MCF 10A (cell line): ENCODE results near the gene KMT2B. TPM values are rescaled to one million over a fixed set of nuclear protein-coding genes. Genes with fewer than 3 reads are reported as not detected.
A peak's percentile ranks its signal among the peaks of the same experiment; 100 is the strongest.

Experiments used
- BruUV-seq: library from RNA; stranded (reverse); fragments of 400-500 nt; replicated peaks from 2 replicates; lab custom pipeline; 2021; lab: Mats Ljungman, UMichigan
- CTCF ChIA-PET: fragments of 300-600 bp; sonication (Branson Sonifier 250); formaldehyde crosslinking; extraction: SDS; loops from one replicate; lab custom pipeline; 2021; ENCODE audit warnings: antibody characterized with exemption, inconsistent platforms; lab: Yijun Ruan, JAX
- POLR2A ChIA-PET: fragments of 300-600, 350-650 bp; sonication (Branson Sonifier 250); formaldehyde crosslinking; extraction: SDS; loops from one replicate; lab custom pipeline; 2020; ENCODE audit warnings: antibody characterized with exemption, inconsistent platforms; lab: Yijun Ruan, JAX
- DNase-seq: peaks from one replicate; pipeline ENCODE4 v3.0.0-alpha.2; 2018; ENCODE audit not compliant: unreplicated experiment
- H3K27ac Mint-ChIP-seq: one replicate; pipeline ENCODE4 v1.8.0; 2022; ENCODE audit warnings: mild to moderate bottlenecking, low read depth, mixed read lengths; ENCODE audit not compliant: unreplicated experiment
- H3K27me3 Mint-ChIP-seq: one replicate; pipeline ENCODE4 v1.8.0; 2022; ENCODE audit warnings: mixed read lengths; ENCODE audit not compliant: insufficient read depth, unreplicated experiment
- H3K36me3 Mint-ChIP-seq: one replicate; pipeline ENCODE4 v1.8.0; 2022; ENCODE audit warnings: mild to moderate bottlenecking, moderate library complexity, mixed read lengths; ENCODE audit not compliant: insufficient read depth, unreplicated experiment
- H3K4me1 Mint-ChIP-seq: one replicate; pipeline ENCODE4 v1.8.0; 2022; ENCODE audit warnings: mixed read lengths; ENCODE audit not compliant: insufficient read depth, unreplicated experiment
- H3K4me3 Mint-ChIP-seq: one replicate; pipeline ENCODE4 v1.8.0; 2022; ENCODE audit warnings: mild to moderate bottlenecking, moderate library complexity, mixed read lengths; ENCODE audit not compliant: unreplicated experiment
- H3K9me3 Mint-ChIP-seq: one replicate; pipeline ENCODE4 v1.8.0; 2022; ENCODE audit warnings: mixed read lengths; ENCODE audit not compliant: unreplicated experiment
- CTCF ChIP-seq: fragments of 200-600 bp; IDR thresholded peaks from one replicate; pipeline ENCODE4 v1.8.0; 2022; ENCODE audit warnings: antibody characterized with exemption, mild to moderate bottlenecking; ENCODE audit not compliant: unreplicated experiment
- intact Hi-C: fragments of 100-400 bp; cut with micrococcal nuclease; formaldehyde crosslinking; loops from 2 replicates; pipeline ENCODE4 v1.14.1; 2022
- total RNA-seq: library from RNA; stranded (reverse); gene quantifications from 2 replicates; pipeline ENCODE4 v1.2.3, GENCODE V29; 2022

KMT2B gene
- total RNA-seq, 1 experiment from 2014 or later, result 36.0 TPM

- intact Hi-C loops, result loop anchor here (1.0 to 5.0 kb wide), 4 partner anchors 23 to 237 kb away; no protein-coding TSS in a partner anchor
Measured at GRCh38 chr19:35693835-35694599, 23.8 kb upstream of the KMT2B start.

GRCh38 chr19:35695895-35696422, 21.8 kb upstream of the KMT2B start:
- POLR2A ChIA-PET, result no interaction called here
- DNase-seq, result no peak
- Mint-ChIP-seq H3K36me3 (no peaks in the 10 kb centered on the region), H3K27me3 (no peaks in the 10 kb centered on the region), H3K4me3 (no peak overlapping the region), H3K4me1 (no peaks in the 10 kb centered on the region), H3K9me3 (no peaks in the 10 kb centered on the region), H3K27ac (no peak overlapping the region)
- BruUV-seq, result no TSS peak
- intact Hi-C loops, result no loop called here
- CTCF ChIA-PET, result interaction anchor here (0.6 to 2.1 kb wide), 7 partner anchors 9 to 468 kb away, joined by 3 to 4 read pairs (median 3); partner anchors contain the start of gene FAM187B
- no peak for TF ChIP-seq CTCF

More at GRCh38 chr19:35693835-35694599, 23.8 kb upstream of the KMT2B start:
- no peaks in the 10 kb centered on the region for H3K9me3 Mint-ChIP-seq
- peak; percentile 93 for DNase-seq
- no TSS peak for BruUV-seq
- CTCF ChIA-PET, result interaction anchor here (0.6 to 1.5 kb wide), 16 partner anchors 10 to 373 kb away, joined by 3 to 19 read pairs (median 5); partner anchors contain the start of gene ZBTB32
- POLR2A ChIA-PET, result interaction anchor here (0.6 kb wide), 2 partner anchors 18 to 767 kb away, joined by 3 read pairs; partner anchors contain the start of gene ZNF30
- H3K36me3 Mint-ChIP-seq, result no peaks in the 10 kb centered on the region
- H3K27me3 Mint-ChIP-seq, result no peaks in the 10 kb centered on the region
- H3K27ac Mint-ChIP-seq, result no peak overlapping the region
- H3K4me1 Mint-ChIP-seq, result no peaks in the 10 kb centered on the region
- H3K4me3 Mint-ChIP-seq, result no peak overlapping the region
- TF ChIP-seq CTCF, result peak; percentile 95

GRCh38 chr19:35696835-35697234, 21.0 kb upstream of the KMT2B start:
- no peak for TF ChIP-seq CTCF
- no peak overlapping the region for H3K4me3 Mint-ChIP-seq
- DNase-seq, result no peak
- H3K4me1 Mint-ChIP-seq, result no peaks in the 10 kb centered on the region
- CTCF ChIA-PET, result interaction anchor here (0.6 to 2.1 kb wide), 5 partner anchors 8 to 468 kb away, joined by 3 to 4 read pairs (median 3); partner anchors contain the start of gene FAM187B
- no peaks in the 10 kb centered on the region for H3K36me3 Mint-ChIP-seq
- intact Hi-C loops, result no loop called here
- H3K9me3 Mint-ChIP-seq, result no peaks in the 10 kb centered on the region
- H3K27ac Mint-ChIP-seq, result no peak overlapping the region
- POLR2A ChIA-PET, result no interaction called here
- H3K27me3 Mint-ChIP-seq, result no peaks in the 10 kb centered on the region
- no TSS peak for BruUV-seq
